ENCODE measurements around the gene SLC6A11.

- no peak for TF ChIP-seq CTCF (IDR thresholded peaks at IDR 0.05)
- TF ChIP-seq POLR2AphosphoS5 (IDR thresholded peaks at IDR 0.05): no peak
Measured at GRCh38 chr3:10926811-10927521, 110.9 kb downstream of the SLC6A11 start.

All from upper lobe of left lung (tissue), 4 donors.